Transverse colon (tissue), 4 donors: ENCODE data around the gene IST1.

Source experiments
- CTCF ChIP-seq, 5 experiments: fragments of 200-600 bp in 3 of 5; fragments of 450-650 bp in 2 of 5; sonication (generic) in 3 of 5; IDR thresholded peaks; 1 replicate in 2 of 5; 2 replicates in 3 of 5; pipeline ENCODE4 v1.5.1; 2016 to 2017; ENCODE audit warnings: antibody characterized with exemption in 5 of 5, inconsistent platforms in 3 of 5, mild to moderate bottlenecking in 2 of 5, moderate library complexity in 1 of 5
- POLR2AphosphoS5 ChIP-seq, 3 donors: sonication (generic); formaldehyde crosslinking; IDR thresholded peaks; one replicate each; pipeline ENCODE4 v1.6.1; 2016; ENCODE audit warnings: antibody characterized with exemption in 3 of 3

DNA sequence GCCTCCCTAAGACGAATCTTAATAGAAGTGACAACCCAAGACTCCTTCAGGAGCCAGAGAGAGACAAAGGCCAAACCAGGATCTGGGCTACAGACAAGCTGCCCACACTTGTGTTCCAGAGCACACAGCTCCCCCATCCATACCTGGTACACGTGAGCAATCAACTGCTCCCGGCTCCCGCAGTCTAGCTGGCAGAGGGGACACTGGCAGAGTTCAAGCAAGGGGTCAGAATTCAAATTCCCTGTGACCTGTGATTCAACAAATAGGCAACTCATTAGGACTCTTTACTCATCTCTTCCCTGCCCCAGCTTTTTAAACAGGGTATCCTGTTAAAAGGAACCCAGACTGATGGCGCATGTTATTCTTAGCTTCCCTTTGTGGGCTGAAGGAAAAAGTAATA, 31.3 kb upstream of the IST1 start:
- TF ChIP-seq CTCF (IDR thresholded peaks at IDR 0.05) = no peak
- TF ChIP-seq POLR2AphosphoS5 (IDR thresholded peaks at IDR 0.05) = no peak
